Measurements from ENCODE around the gene RND2. TPM values are rescaled to one million over a fixed set of nuclear protein-coding genes. Genes with fewer than 3 reads are reported as not detected.

RND2 gene
- total and polyA plus RNA-seq, 9 of the 15 experiments (the other 6 are each of a cell fraction or from before 2014, with no cell fraction given): 0.15 to 1.9 (median 0.98) TPM

GRCh38 chr17:42980766-42981397 is 44.1 kb upstream of the RND2 start (continued):
- TF ChIP-seq NRF1 (conservative IDR thresholded peaks at IDR 0.05 in 1 of 2, IDR thresholded peaks at IDR 0.05 in 1 of 2) (peak; percentile 87 to 90), ETV6 (IDR thresholded peaks at IDR 0.05; ENCODE audit: borderline replicate concordance in 1 of 2, low read depth in 2 of 2, low read length in 1 of 2) (no peak; a peak in 1 of 4 replicates), ETV6 (CRISPR knock-in tag; IDR thresholded peaks at IDR 0.05; ENCODE audit: borderline replicate concordance) (peak; percentile 61; the same call in 1 of the 2 replicates), MCM2 (IDR thresholded peaks at IDR 0.05; ENCODE audit: low read depth) (no peak), ESRRA (IDR thresholded peaks at IDR 0.05; ENCODE audit: borderline replicate concordance, low read depth) (peak; percentile 81), XRCC3 (IDR thresholded peaks at IDR 0.05) (no peak), MXD1 (CRISPR knock-in tag; IDR thresholded peaks at IDR 0.05; ENCODE audit: borderline replicate concordance, poor library complexity, severe bottlenecking) (no peak), ZNF165 (CRISPR knock-in tag; IDR thresholded peaks at IDR 0.05; ENCODE audit: borderline replicate concordance) (no peak), SMARCA4 (IDR thresholded peaks at IDR 0.05) (no peak), LARP7 (IDR thresholded peaks at IDR 0.05) (peak; percentile 63; the same call in 1 of the 2 replicates), KDM1A (IDR thresholded peaks at IDR 0.05) (no peak), ZC3H4 (CRISPR knock-in tag; IDR thresholded peaks at IDR 0.05; ENCODE audit: borderline replicate concordance) (no peak), DACH1 (IDR thresholded peaks at IDR 0.05; ENCODE audit: partially characterized antibody) (no peak)
- TF ChIP-seq, protein P1, sequence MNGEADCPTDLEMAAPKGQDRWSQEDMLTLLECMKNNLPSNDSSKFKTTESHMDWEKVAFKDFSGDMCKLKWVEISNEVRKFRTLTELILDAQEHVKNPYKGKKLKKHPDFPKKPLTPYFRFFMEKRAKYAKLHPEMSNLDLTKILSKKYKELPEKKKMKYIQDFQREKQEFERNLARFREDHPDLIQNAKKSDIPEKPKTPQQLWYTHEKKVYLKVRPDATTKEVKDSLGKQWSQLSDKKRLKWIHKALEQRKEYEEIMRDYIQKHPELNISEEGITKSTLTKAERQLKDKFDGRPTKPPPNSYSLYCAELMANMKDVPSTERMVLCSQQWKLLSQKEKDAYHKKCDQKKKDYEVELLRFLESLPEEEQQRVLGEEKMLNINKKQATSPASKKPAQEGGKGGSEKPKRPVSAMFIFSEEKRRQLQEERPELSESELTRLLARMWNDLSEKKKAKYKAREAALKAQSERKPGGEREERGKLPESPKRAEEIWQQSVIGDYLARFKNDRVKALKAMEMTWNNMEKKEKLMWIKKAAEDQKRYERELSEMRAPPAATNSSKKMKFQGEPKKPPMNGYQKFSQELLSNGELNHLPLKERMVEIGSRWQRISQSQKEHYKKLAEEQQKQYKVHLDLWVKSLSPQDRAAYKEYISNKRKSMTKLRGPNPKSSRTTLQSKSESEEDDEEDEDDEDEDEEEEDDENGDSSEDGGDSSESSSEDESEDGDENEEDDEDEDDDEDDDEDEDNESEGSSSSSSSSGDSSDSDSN (IDR thresholded peaks at IDR 0.05; ENCODE audit: borderline replicate concordance in 1 of 2, low read depth in 2 of 2, low read length in 2 of 2): peak; percentile 29 to 74; a peak in 2 of 4 replicates
- TF ChIP-seq, protein P2, sequence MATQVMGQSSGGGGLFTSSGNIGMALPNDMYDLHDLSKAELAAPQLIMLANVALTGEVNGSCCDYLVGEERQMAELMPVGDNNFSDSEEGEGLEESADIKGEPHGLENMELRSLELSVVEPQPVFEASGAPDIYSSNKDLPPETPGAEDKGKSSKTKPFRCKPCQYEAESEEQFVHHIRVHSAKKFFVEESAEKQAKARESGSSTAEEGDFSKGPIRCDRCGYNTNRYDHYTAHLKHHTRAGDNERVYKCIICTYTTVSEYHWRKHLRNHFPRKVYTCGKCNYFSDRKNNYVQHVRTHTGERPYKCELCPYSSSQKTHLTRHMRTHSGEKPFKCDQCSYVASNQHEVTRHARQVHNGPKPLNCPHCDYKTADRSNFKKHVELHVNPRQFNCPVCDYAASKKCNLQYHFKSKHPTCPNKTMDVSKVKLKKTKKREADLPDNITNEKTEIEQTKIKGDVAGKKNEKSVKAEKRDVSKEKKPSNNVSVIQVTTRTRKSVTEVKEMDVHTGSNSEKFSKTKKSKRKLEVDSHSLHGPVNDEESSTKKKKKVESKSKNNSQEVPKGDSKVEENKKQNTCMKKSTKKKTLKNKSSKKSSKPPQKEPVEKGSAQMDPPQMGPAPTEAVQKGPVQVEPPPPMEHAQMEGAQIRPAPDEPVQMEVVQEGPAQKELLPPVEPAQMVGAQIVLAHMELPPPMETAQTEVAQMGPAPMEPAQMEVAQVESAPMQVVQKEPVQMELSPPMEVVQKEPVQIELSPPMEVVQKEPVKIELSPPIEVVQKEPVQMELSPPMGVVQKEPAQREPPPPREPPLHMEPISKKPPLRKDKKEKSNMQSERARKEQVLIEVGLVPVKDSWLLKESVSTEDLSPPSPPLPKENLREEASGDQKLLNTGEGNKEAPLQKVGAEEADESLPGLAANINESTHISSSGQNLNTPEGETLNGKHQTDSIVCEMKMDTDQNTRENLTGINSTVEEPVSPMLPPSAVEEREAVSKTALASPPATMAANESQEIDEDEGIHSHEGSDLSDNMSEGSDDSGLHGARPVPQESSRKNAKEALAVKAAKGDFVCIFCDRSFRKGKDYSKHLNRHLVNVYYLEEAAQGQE (IDR thresholded peaks at IDR 0.05; ENCODE audit: borderline replicate concordance): peak; percentile 54; the same call in 1 of the 2 replicates
- TF ChIP-seq, protein P2 (CRISPR knock-in tag; IDR thresholded peaks at IDR 0.05; ENCODE audit: low read depth): no peak

Measured in K562 (cell line).